MM.1S (cell line): Measurements from ENCODE around the gene KLHDC8A.

Experiments
- CTCF ChIP-seq: fragments of 300-600 bp; sonication (generic); IDR thresholded peaks from 2 replicates; pipeline ENCODE4 v1.5.1; 2016; ENCODE audit warnings: antibody characterized with exemption, low read length, mixed read lengths
- EZH2 ChIP-seq: fragments of 300-600 bp; sonication (generic); optimal IDR thresholded peaks from 2 replicates; pipeline ENCODE3; 2017; ENCODE audit warnings: low read depth, mild to moderate bottlenecking, antibody characterized with exemption, low read length, mixed read lengths
- EZH2phosphoT487 ChIP-seq: fragments of 300-600 bp; sonication (generic); IDR thresholded peaks from 2 replicates; pipeline ENCODE4 v1.6.1; 2018; ENCODE audit warnings: antibody characterized with exemption, low read length

GRCh38 chr1:205365945-205366463, 9.3 kb upstream of the KLHDC8A start:
- TF ChIP-seq CTCF: no peak
- no peak for TF ChIP-seq EZH2
- TF ChIP-seq EZH2phosphoT487: no peak
